Esophagus squamous epithelium (tissue), 4 donors: ENCODE measurements around the gene SLC30A7.

Source experiments
- CTCF ChIP-seq, 6 experiments: fragments of 450-650 bp in 4 of 6; fragments of 200-600 bp in 2 of 6; sonication (generic) in 2 of 6; IDR thresholded peaks; one replicate each; pipeline ENCODE4 v1.5.1; 2016 to 2019; ENCODE audit warnings: antibody characterized with exemption in 6 of 6, mild to moderate bottlenecking in 4 of 6, moderate library complexity in 4 of 6
- POLR2A ChIP-seq, 4 donors: fragments of 450-650 bp; IDR thresholded peaks; one replicate each; pipeline ENCODE4 v1.6.1; 2017; ENCODE audit warnings: antibody characterized with exemption in 4 of 4, mild to moderate bottlenecking in 4 of 4, moderate library complexity in 3 of 4

- TF ChIP-seq CTCF (IDR thresholded peaks at IDR 0.05) = no peak
- TF ChIP-seq POLR2A (IDR thresholded peaks at IDR 0.05) = no peak
Measured at GRCh38 chr1:101028466-101028865, 132.6 kb downstream of the SLC30A7 start.
